Stimulated activated CD4-positive, alpha-beta T cell treated with anti-CD3 and anti-CD28 coated beads, Interleukin-4, amount 100 ng/mL, for 4 hours (primary cell): ENCODE results near the gene C1D.
"Not testable (repeated sequence)": the region's sequence is repeated elsewhere in the genome, so short reads cannot be mapped to it uniquely, and the experiment has no call there.

Experiments
- DNase-seq, 2 experiments: peaks; one replicate each; pipeline ENCODE4 v3.0.0-alpha.2; 2020

C1D gene

DNA sequence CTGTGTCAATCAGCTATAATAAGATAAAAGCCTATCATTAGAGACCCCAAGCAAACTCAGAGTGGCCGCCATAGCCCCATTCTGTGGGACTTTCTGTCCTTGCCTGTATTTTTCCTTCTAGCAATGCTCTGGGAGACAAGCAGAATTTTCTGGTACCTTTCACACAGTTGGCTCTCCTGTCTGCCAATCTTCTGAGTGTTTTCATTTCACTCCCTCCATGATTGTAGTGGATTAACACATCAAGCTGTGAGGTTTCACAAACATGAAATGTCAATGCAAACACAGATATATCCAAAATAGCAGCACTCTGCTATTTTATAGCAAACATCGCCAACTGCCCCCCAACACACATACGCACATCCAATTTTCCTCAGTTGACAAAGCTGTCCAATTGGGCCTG, 64.9 kb downstream of the C1D start:
- DNase-seq: no peak

DNA sequence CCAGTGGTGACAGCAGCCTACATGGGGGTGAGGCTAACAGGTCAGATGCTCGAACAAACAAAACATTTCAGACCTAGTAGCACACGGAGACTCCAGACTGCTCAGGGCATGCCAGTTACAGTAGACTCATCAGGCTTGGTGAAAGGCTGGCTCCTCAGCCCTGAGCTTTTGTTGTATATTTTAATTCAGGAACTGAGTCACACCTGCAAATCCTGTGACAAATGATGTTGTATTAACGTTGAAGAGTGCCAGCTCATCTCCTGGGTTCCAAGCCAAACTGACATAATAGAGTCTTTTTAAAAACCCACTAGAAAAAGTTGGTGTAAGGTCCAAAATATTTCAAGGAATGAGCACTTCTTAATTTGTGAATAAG, 65.3 kb downstream of the C1D start:
- no peak for DNase-seq

DNA sequence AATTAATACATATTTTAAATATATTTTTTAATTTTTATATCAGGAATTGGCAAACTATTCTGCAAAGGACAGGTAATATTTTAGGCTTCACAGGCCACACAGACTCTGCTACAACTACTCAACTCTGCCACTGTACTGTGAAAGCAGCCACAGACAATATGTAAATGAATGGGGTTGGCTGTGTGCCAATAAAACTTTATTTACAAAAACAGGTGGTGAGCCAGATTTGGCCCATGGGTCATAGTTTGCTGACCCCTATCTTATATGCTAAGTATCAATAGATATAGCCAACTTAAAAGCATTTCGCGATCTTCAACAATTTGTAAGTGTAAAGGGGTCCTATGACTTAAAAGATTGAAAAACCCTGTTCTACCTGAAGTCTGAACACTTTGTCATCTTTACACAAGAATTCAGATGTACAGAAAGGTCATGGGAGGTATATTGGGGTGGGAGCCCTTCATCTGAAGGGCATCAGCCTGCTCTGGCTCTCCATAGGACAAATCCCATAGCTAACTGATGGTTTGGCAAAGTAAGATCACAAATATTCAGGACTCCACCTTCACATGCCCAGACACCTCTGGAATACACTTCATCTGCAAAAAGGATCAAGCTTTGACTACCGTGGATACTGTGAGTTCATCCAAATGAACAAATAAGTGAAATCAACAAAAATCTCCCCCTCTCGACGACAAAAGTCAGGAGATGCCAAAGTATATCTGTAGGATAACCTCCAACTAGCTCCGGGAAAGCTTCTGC, 65.9 kb downstream of the C1D start:
- DNase-seq: no peak

DNA sequence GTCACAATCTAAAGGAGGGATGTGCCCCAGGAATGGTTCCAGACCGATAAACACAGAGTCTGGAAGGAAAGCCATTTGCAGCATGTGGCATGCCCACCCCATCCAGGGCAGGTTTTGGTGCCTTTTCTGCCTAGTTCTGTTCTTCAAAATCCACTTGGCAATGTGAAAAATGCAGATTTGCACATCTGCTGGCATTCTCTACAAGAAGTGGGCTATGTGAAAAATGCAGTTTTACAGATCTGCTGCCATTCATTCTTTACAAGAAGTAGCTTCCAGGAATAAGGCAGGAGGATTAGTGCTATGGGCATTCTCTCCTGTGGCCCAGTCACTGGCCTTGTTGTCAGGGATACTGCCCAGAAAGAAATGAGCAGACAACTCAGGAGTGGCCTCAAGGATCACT, 68.1 kb downstream of the C1D start:
- no peak for DNase-seq

DNA sequence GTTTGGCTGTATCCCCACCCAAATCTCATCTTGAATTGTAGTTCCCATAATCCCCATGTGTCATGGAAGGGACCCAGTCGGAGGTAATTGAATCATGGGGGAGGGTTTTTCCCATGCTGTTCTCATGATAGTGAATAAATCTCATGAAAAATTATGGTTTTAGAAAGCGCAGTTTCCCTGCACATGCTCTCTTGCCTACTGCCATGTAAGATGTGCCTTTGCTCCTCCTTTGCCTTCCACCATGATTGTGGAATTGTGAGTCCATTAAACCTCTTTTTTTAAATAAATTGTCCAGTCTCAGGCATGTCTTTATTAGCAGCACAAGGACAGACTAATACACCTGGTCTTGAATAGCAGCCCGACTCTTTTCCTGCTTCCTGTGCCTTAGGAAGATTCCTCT, 68.7 kb downstream of the C1D start:
- not testable (repeated sequence) for DNase-seq

DNA sequence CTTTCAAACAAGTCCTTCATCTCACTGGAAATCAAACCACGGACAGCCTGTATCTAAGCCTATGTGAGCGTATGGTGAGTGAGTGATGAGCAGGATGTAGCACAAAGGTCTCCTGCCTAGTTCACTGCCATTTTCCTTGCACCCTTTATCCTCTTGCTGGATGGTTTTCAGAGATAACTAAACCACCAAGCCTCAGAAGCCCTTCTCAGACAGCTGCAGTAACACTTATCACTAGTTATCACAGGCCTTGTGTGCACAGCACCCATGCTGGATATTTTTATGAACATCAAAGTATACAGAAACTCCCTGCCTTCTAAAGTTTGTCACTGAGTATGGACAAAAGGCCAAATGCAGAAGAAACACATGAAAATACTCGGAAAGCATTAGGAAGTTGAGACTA, 69.5 kb downstream of the C1D start:
- no peak for DNase-seq

DNA sequence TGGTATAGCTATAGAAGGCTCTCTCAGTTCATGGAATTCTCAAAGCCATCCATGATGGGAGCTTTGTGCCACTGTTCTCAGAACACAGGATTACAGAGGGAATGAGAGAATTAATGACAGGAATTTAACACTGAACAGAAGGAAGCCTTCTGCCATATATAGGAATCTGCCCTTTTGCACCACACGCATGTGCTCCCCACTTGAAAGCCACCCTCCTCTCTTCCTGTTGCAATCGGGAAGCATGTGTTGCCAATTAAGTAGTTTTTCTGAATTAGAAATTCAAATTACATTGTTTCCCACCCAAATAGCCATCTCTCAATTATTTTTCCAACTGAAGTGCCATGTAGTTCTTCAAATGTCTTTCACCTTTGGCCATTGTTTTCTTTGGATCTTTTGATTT, 71.3 kb downstream of the C1D start:
- DNase-seq: no peak
